CD8-positive, alpha-beta memory T cell (primary cell): ENCODE data around the gene COG5. TPM values are rescaled to one million over a fixed set of nuclear protein-coding genes. Genes with fewer than 3 reads are reported as not detected.
A peak's percentile ranks its signal among the peaks of the same experiment; 100 is the strongest.

Experiments
- CTCF ChIA-PET: fragments of 350-600 bp; sonication (Branson Sonifier 250); formaldehyde crosslinking; loops from one replicate; lab custom pipeline; 2021; ENCODE audit warnings: antibody characterized with exemption; lab: Charles Lee
- POLR2A ChIA-PET: fragments of 350-600 bp; sonication (Branson Sonifier 250); formaldehyde crosslinking; loops from one replicate; lab custom pipeline; 2021; ENCODE audit warnings: antibody characterized with exemption; lab: Charles Lee
- DNase-seq, 5 donors: peaks; one replicate each; pipeline versions ENCODE4 v3.0.0 to v3.0.0-alpha.2; 2020 to 2022; ENCODE audit warnings: mixed read lengths in 1 of 5
- H3K27ac ChIP-seq: one replicate; pipeline ENCODE4 v1.7.0; 2013; ENCODE audit warnings: low read depth, mild to moderate bottlenecking, low read length, moderate library complexity
- H3K27me3 ChIP-seq: 2 replicates; pipeline ENCODE4 v1.7.0; 2013; ENCODE audit warnings: low read length, mild to moderate bottlenecking; ENCODE audit not compliant: insufficient read depth, poor library complexity, severe bottlenecking
- H3K36me3 ChIP-seq: 2 replicates; pipeline ENCODE4 v1.7.0; 2013; ENCODE audit warnings: mild to moderate bottlenecking, low read length, moderate library complexity; ENCODE audit not compliant: insufficient read depth
- H3K4me1 ChIP-seq: 2 replicates; pipeline ENCODE4 v1.7.0; 2013; ENCODE audit warnings: mild to moderate bottlenecking, low read length, moderate library complexity; ENCODE audit not compliant: insufficient read depth
- H3K4me3 ChIP-seq: 2 replicates; pipeline ENCODE4 v1.7.0; 2013; ENCODE audit warnings: mild to moderate bottlenecking, low read length
- H3K9me3 ChIP-seq: 2 replicates; pipeline ENCODE4 v1.7.0; 2013; ENCODE audit warnings: mild to moderate bottlenecking, low read length
- H3K27ac Mint-ChIP-seq, 8 donors: one replicate each; pipeline ENCODE4 v1.8.0; 2020 to 2021; ENCODE audit warnings: mixed read lengths in 8 of 8, mild to moderate bottlenecking in 6 of 8, inconsistent platforms in 3 of 8, moderate library complexity in 3 of 8
- H3K27me3 Mint-ChIP-seq, 2 donors: one replicate each; pipeline ENCODE4 v1.8.0; 2020 to 2021; ENCODE audit warnings: mixed read lengths in 2 of 2, mild to moderate bottlenecking in 1 of 2, moderate library complexity in 1 of 2
- H3K36me3 Mint-ChIP-seq, 3 donors: one replicate each; pipeline ENCODE4 v1.8.0; 2020 to 2021; ENCODE audit warnings: mixed read lengths in 3 of 3, inconsistent platforms in 1 of 3, mild to moderate bottlenecking in 1 of 3
- H3K4me1 Mint-ChIP-seq, 3 donors: one replicate each; pipeline ENCODE4 v1.8.0; 2020 to 2021; ENCODE audit warnings: mixed read lengths in 3 of 3, inconsistent platforms in 1 of 3, mild to moderate bottlenecking in 1 of 3
- H3K4me3 Mint-ChIP-seq, 7 donors: one replicate each; pipeline ENCODE4 v1.8.0; 2020 to 2021; ENCODE audit warnings: mixed read lengths in 7 of 7, mild to moderate bottlenecking in 6 of 7, moderate library complexity in 4 of 7, inconsistent platforms in 2 of 7
- H3K9me3 Mint-ChIP-seq, 5 donors: one replicate each; pipeline ENCODE4 v1.8.0; 2020 to 2022; ENCODE audit warnings: mixed read lengths in 5 of 5, mild to moderate bottlenecking in 3 of 5, moderate library complexity in 2 of 5, inconsistent platforms in 1 of 5
- polyA plus RNA-seq: library from polyadenylated mRNA; unstranded; fragments of 300-500 nt; fragmentation: Illumina TruSeq; gene quantifications from one replicate; pipeline ENCODE4 v1.2.3, GENCODE V29; 2021
- total RNA-seq, 2 experiments: library from RNA; stranded (reverse); gene quantifications; one replicate each; pipeline ENCODE4 v1.2.3, GENCODE V29; 2021

Gene COG5
- total and polyA plus RNA-seq, 3 experiments from 2014 or later = 29.2 to 39.4 (median 38.9) TPM

GRCh38 chr7:107354640-107355039, 209.1 kb downstream of the COG5 start:
- H3K4me3 ChIP-seq = no peak overlapping the region
- Mint-ChIP-seq H3K27me3 (no peaks in the 10 kb centered on the region), H3K36me3 (peaks cover 7 to 33% (median 16%) of the 10 kb centered on the region in 3 donors), H3K27ac (peak overlapping the region in 1 of 8 donors; percentile 3), H3K4me1 (no peaks in the 10 kb centered on the region), H3K4me3 (no peak overlapping the region), H3K9me3 (no peaks in the 10 kb centered on the region)
- CTCF ChIA-PET = no interaction called here
- H3K4me1 ChIP-seq = no peaks in the 10 kb centered on the region
- H3K27me3 ChIP-seq = no peaks in the 10 kb centered on the region
- H3K36me3 ChIP-seq = peaks cover 5% of the 10 kb centered on the region
- POLR2A ChIA-PET = no interaction called here
- no peak for DNase-seq
- no peaks in the 10 kb centered on the region for H3K9me3 ChIP-seq
- no peak overlapping the region for H3K27ac ChIP-seq

- Mint-ChIP-seq H3K27me3 (no peaks in the 10 kb centered on the region), H3K27ac (no peak overlapping the region), H3K4me1 (no peaks in the 10 kb centered on the region), H3K9me3 (no peaks in the 10 kb centered on the region), H3K4me3 (no peak overlapping the region), H3K36me3 (peaks cover 7 to 25% (median 13%) of the 10 kb centered on the region in 3 donors)
- CTCF ChIA-PET = no interaction called here
- Histone ChIP-seq H3K9me3 (no peaks in the 10 kb centered on the region), H3K36me3 (no peaks in the 10 kb centered on the region), H3K27me3 (no peaks in the 10 kb centered on the region), H3K4me3 (no peak overlapping the region), H3K4me1 (no peaks in the 10 kb centered on the region), H3K27ac (no peak overlapping the region)
- POLR2A ChIA-PET = no interaction called here
- no peak for DNase-seq
Measured at GRCh38 chr7:107353701-107354100, 210.0 kb downstream of the COG5 start.

GRCh38 chr7:107345898-107346297, 217.8 kb downstream of the COG5 start:
- Mint-ChIP-seq H3K27me3 (no peaks in the 10 kb centered on the region), H3K36me3 (peaks cover 14 to 30% (median 22%) of the 10 kb centered on the region in 3 donors), H3K27ac (no peak overlapping the region), H3K9me3 (peaks cover 0 to 6% (median 3%) of the 10 kb centered on the region in 5 donors), H3K4me3 (no peak overlapping the region), H3K4me1 (peaks cover under 1 to 14% (median 7%) of the 10 kb centered on the region in 3 donors)
- no peaks in the 10 kb centered on the region for H3K4me1 ChIP-seq
- H3K36me3 ChIP-seq = no peaks in the 10 kb centered on the region
- no peak overlapping the region for H3K4me3 ChIP-seq
- no peak overlapping the region for H3K27ac ChIP-seq
- ChIA-PET CTCF (no interaction called here), POLR2A (no interaction called here)
- H3K27me3 ChIP-seq = no peaks in the 10 kb centered on the region
- no peak for DNase-seq
- H3K9me3 ChIP-seq = no peaks in the 10 kb centered on the region

- Mint-ChIP-seq H3K36me3 (peaks cover 13 to 31% (median 21%) of the 10 kb centered on the region in 3 donors), H3K27ac (no peak overlapping the region), H3K4me3 (no peak overlapping the region), H3K9me3 (peaks cover 0 to 6% (median 3%) of the 10 kb centered on the region in 5 donors), H3K4me1 (peaks cover 12 to 25% (median 16%) of the 10 kb centered on the region in 3 donors), H3K27me3 (no peaks in the 10 kb centered on the region)
- H3K36me3 ChIP-seq = no peaks in the 10 kb centered on the region
- ChIA-PET POLR2A (no interaction called here), CTCF (no interaction called here)
- no peaks in the 10 kb centered on the region for H3K4me1 ChIP-seq
- no peak overlapping the region for H3K27ac ChIP-seq
- H3K27me3 ChIP-seq = no peaks in the 10 kb centered on the region
- no peaks in the 10 kb centered on the region for H3K9me3 ChIP-seq
- DNase-seq = no peak
- no peak overlapping the region for H3K4me3 ChIP-seq
Measured at GRCh38 chr7:107344799-107345198, 218.9 kb downstream of the COG5 start.

GRCh38 chr7:107344286-107344685, 219.4 kb downstream of the COG5 start:
- H3K4me1 Mint-ChIP-seq = peaks cover 13 to 29% (median 18%) of the 10 kb centered on the region in 3 donors
- POLR2A ChIA-PET = no interaction called here
- H3K27ac ChIP-seq = no peak overlapping the region
- no peaks in the 10 kb centered on the region for H3K27me3 Mint-ChIP-seq
- no peaks in the 10 kb centered on the region for H3K9me3 ChIP-seq
- no peak overlapping the region for H3K27ac Mint-ChIP-seq
- H3K27me3 ChIP-seq = no peaks in the 10 kb centered on the region
- H3K36me3 Mint-ChIP-seq = peaks cover 13 to 31% (median 21%) of the 10 kb centered on the region in 3 donors
- H3K9me3 Mint-ChIP-seq = peaks cover 0 to 6% (median 3%) of the 10 kb centered on the region in 5 donors
- CTCF ChIA-PET = no interaction called here
- H3K4me3 ChIP-seq = no peak overlapping the region
- no peak overlapping the region for H3K4me3 Mint-ChIP-seq
- H3K36me3 ChIP-seq = no peaks in the 10 kb centered on the region
- no peaks in the 10 kb centered on the region for H3K4me1 ChIP-seq
- no peak for DNase-seq

- Mint-ChIP-seq H3K4me1 (peaks cover 20 to 54% (median 24%) of the 10 kb centered on the region in 3 donors), H3K27ac (no peak overlapping the region), H3K9me3 (peaks cover 0 to 6% (median 3%) of the 10 kb centered on the region in 5 donors), H3K36me3 (peaks cover 11 to 31% (median 12%) of the 10 kb centered on the region in 3 donors), H3K27me3 (no peaks in the 10 kb centered on the region), H3K4me3 (no peak overlapping the region)
- POLR2A ChIA-PET = no interaction called here
- no peak overlapping the region for H3K4me3 ChIP-seq
- no peak overlapping the region for H3K27ac ChIP-seq
- no peaks in the 10 kb centered on the region for H3K36me3 ChIP-seq
- DNase-seq = no peak
- no peaks in the 10 kb centered on the region for H3K9me3 ChIP-seq
- H3K27me3 ChIP-seq = no peaks in the 10 kb centered on the region
- CTCF ChIA-PET = no interaction called here
- H3K4me1 ChIP-seq = peaks cover 6% of the 10 kb centered on the region
Measured at GRCh38 chr7:107338080-107338479, 225.6 kb downstream of the COG5 start.

GRCh38 chr7:107332488-107333269, 231.0 kb downstream of the COG5 start:
- Mint-ChIP-seq H3K9me3 (no peaks in the 10 kb centered on the region), H3K36me3 (peaks cover 7 to 19% (median 13%) of the 10 kb centered on the region in 3 donors), H3K27ac (peak overlapping the region in 2 of 8 donors; percentile 58 to 64), H3K4me1 (peaks cover 20 to 34% (median 23%) of the 10 kb centered on the region in 3 donors), H3K27me3 (peaks cover 0 to 2% of the 10 kb centered on the region in 2 donors), H3K4me3 (no peak overlapping the region)
- no peaks in the 10 kb centered on the region for H3K27me3 ChIP-seq
- no peaks in the 10 kb centered on the region for H3K36me3 ChIP-seq
- ChIA-PET POLR2A (no interaction called here), CTCF (no interaction called here)
- H3K4me1 ChIP-seq = peaks cover 12% of the 10 kb centered on the region
- H3K4me3 ChIP-seq = no peak overlapping the region
- no peak overlapping the region for H3K27ac ChIP-seq
- no peaks in the 10 kb centered on the region for H3K9me3 ChIP-seq
- DNase-seq = no peak

- peaks cover 0 to 2% of the 10 kb centered on the region in 2 donors for H3K27me3 Mint-ChIP-seq
- no peak for DNase-seq
- H3K4me3 Mint-ChIP-seq = no peak overlapping the region
- H3K4me1 ChIP-seq = peaks cover 12% of the 10 kb centered on the region
- H3K27ac ChIP-seq = no peak overlapping the region
- H3K27me3 ChIP-seq = no peaks in the 10 kb centered on the region
- peaks cover 3 to 27% (median 5%) of the 10 kb centered on the region in 3 donors for H3K36me3 Mint-ChIP-seq
- ChIA-PET POLR2A (no interaction called here), CTCF (no interaction called here)
- H3K36me3 ChIP-seq = no peaks in the 10 kb centered on the region
- no peak overlapping the region for H3K4me3 ChIP-seq
- H3K27ac Mint-ChIP-seq = no peak overlapping the region
- H3K9me3 Mint-ChIP-seq = no peaks in the 10 kb centered on the region
- no peaks in the 10 kb centered on the region for H3K9me3 ChIP-seq
- peaks cover 20 to 24% (median 20%) of the 10 kb centered on the region in 3 donors for H3K4me1 Mint-ChIP-seq
Measured at GRCh38 chr7:107330478-107330877, 233.2 kb downstream of the COG5 start.
